NCI-H446 treated with DMSO at 0.1 percent for 48 hours (cell line): ENCODE data around the gene GPR108.
"Not testable (repeated sequence)": the region's sequence is repeated elsewhere in the genome, so short reads cannot be mapped to it uniquely, and the experiment has no call there.

Experiments
- DNase-seq: peaks from one replicate; lab custom pipeline; 2025; lab: John Stamatoyannopoulos, UW

Gene GPR108

DNA sequence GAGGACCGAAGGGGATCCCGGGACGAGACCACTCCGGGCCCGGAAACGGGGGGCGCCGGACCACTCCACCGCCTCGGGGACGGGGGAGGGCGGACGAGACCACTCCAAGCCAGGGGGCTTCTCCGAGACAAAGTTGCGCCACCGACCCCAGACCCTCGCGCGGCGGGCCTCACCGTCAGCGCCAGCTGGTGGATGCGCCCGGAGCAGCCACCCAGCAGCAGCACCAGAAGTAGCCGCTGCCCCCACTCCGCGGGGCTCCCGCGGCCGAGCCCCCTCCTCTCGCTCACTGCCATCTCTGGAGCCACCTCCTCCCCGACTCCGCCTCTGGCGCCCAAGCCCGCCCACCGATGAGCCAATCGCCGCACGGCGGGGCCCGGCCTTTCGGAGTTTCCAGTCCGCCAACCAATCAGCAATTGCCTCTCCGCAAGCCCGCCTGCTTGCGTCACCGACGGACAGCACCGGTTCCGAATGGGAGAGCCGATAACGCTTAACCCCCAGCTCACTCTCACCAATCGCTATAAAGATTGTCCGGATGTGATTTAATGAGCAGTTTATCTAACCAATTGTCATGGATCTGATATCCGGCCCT lies at the start of gene GPR108:
GPR108 (minus strand) TSS at position 297 of the 589 bp plus-strand sequence; CDS start at position 293, 4 bp downstream.
- DNase-seq, result peak; percentile 100

DNA sequence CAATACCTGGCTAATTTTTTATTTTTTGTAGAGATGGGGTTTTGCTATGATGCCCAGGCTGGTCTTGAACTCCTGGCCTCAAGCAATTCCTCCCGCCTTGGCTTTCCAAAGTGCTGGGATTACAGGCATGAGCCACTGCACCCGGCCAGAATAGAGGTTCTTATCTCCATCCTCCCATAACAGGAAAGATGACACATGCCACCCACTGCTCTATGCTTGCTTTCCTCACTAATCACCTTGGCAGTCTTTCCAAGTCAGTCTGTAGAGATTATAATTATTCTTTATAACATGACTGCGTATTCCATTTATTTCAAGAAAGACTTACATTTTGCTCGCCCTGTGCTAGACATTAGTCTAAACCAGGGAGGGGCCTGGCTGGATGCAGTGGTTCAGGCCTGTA lies 41.8 kb upstream of the GPR108 start:
- DNase-seq, result no peak

DNA sequence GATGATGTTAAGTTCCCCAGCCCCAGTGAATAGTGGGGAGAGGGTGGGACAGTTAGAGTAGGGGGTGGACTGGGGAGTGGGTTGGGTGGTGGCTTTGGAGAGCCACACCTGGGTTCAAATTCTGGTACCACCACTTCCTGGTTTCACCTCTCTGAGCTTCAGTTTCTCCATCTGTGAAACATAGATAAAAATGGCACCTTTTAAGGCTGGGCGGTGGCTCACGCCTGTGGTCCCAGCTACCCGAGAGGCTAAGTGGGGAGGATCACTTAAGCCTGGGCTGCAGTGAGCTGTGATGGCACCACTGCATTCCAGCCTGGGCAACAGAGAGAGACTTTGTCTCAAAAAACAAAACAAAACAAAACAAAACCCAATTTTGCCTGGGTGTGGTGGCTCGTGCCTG lies 41.0 kb upstream of the GPR108 start:
- DNase-seq, result no peak

DNA sequence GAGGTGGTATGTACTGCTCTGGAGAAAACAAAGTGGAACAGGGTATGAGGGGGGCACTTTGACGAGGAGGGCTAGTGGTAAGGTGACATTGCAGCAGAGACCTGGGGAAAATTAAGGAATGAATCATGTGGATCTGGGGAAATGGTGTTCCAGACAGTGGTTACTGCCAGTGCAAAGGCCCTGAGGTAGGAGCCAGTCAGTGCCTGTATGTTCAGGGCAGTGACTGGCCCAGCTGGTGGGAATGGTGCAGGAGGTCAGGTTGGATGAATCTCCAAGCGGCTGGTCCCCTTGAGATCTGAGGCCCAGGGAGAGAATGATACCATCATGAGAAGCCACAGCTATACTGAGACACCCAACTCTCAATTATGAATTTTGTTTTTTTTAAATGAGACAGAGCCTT lies 40.1 kb upstream of the GPR108 start:
- no peak for DNase-seq

DNA sequence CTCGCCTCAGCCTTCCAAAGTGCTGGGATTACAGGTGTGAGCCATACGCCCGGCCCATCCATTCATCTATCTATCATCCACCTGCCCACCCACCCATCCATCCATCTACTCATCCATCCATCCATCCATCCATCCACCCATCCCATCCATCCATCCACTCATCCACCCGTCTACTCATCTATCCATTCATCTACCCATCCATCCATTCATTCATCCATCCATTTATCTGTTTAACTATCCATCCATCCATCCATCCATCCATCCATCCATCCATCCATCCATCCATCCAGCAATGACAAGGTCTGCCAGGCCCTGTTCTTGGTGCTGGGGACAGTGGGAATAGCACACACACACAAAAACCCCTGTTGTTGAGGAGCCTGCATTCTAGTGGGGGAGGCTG lies 39.6 kb upstream of the GPR108 start:
- DNase-seq, result no peak

DNA sequence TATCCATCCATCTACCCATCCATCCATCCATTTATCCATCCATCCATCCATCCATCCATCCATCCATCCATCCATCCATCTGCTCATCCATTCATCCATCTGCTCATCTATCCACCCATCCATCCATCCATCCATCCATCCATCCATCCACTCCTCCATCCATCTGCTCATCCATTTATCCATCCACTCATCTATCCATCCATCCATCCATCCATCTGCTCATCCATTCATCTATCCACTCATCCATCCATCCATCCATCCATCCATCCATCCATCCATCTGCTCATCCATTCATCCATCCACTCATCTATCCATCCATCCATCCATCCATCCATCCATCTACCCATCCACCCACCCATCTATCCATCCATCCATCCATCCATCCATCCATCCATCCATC lies 38.7 kb upstream of the GPR108 start:
- DNase-seq, result not testable (repeated sequence)

DNA sequence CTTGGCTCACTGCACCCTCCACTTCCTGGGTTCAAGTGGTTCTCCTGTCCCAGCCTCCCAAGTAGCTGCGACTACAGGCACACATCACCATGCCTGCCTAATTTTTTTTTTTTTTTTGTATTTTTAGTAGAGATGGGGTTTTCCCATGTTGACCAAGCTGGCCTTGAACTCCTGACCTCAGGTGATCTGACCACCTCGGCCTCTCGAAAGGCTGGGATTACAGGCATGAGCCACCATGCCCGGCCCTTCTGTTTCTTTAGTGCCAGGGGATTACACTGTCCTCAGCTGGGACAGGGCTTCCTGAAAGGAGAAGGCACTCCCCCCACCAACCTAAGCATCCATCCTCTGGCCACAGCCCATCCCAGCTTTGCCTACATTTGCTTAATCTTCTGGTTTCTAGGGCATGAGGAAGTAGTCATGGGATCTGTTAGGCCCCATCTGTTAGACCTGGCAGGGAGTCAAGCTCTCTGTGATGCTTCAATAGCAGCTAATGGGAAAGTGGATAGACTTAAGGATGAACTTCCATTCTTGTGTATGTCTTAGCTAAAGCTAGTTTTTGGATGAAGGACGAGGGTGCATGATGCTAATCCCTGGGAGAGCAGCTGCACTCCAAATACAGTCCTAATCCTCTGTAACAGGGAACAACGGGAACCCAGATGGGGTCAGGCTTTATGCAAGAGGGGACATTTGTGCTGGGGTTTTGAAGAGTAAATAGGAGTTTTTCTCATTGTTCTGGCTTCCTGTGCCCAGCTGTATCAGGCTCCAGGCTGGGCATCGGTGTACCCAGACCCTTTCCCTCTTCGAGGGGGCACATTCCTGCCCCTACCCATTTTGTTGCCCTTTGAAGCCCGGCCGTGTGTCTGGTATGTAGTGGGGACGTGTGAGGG lies 37.7 kb upstream of the GPR108 start:
- peak; percentile 33 for DNase-seq

DNA sequence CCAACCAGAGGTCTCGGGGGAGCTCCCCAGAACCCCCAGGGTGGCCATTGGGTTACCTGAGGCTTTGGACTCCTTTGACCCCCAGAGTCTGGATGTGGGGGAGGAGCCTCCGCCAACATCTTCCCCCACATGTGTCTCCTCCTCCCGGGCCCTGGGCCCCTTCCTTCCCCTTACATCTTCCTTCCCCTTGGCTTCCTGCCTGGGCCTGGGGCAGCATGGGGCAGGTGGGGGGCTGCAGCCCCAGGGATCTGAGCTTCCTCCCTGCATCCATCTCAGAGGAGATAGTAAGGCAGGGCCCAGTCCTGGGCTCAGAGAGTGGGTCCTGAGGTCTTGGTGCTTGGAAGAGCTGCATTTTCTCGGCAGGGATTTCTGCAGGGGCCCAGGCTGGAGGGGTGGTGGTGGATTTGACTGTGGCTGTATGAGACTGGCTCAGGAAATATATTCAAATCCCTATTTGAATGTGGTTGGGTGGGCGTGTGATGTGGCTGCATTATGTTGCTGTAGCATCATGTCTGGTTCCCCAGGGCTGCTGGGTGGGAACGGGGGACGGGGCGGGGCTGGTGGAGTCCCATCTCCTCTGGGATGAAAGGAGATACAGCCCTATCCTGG lies 36.0 kb upstream of the GPR108 start:
- DNase-seq, result no peak

DNA sequence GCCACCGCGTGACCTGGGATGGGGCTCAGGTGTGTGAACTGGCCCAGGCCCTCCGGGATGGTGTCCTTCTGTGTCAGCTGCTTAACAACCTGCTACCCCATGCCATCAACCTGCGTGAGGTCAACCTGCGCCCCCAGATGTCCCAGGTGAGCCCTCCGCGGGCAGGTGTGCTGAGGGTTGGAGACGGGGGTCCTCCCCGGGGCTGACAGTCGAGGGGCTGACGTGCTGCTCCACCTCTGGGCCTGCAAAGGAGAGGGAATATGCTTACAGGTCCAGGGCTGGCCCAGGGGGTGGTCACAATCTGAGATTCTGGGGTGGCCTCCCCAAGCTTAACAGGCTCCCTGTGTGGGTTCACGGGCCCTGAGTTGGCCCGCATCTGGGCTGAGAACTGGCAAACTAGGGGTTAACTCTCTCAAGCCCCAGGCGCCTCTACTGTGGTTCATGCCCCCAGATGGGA lies 35.5 kb upstream of the GPR108 start:
- no peak for DNase-seq

DNA sequence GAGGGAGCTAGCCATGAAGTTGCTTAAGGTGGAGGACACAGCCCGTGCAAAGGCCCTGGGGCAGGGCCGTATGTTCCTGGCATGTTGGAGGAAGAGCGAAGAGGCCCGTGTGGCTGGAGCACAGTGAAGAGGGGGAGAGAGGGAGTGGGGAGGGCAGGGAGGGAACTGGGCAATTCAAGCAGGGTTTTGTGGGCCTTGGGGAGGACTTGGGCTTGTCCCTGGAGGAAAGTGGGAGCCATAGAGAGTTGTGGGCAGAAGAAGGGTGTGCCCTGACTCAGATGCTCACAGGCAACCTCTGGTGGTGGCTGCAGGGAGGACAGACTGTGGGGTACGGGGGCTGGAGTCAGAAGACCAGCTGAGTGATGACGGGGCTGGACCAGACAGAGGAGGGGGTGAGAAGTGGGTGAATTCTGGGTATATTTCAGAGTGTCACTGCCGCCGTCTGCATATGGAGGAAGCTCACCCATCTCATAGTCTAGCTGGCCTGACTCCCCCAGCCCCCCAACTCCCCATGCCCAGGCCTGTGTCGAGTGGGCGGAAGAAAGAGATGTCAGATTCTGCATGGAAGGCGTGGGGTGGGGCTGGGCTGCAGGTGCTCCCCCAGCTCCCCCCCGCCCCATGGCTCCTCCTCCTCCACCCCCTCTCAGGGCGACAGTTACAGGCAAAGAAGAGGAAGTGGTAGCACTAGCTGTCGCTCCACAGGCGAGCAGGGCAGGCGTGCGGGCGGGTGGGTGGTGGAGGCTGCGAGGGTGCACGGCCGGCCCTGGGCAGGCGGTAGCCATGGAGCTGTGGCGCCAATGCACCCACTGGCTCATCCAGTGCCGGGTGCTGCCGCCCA lies 34.9 kb upstream of the GPR108 start, which contains the start of gene VAV1:
VAV1 (plus strand) TSS at position 681 of the 838 bp plus-strand sequence; CDS start at position 781, 100 bp downstream.
- no peak for DNase-seq

DNA sequence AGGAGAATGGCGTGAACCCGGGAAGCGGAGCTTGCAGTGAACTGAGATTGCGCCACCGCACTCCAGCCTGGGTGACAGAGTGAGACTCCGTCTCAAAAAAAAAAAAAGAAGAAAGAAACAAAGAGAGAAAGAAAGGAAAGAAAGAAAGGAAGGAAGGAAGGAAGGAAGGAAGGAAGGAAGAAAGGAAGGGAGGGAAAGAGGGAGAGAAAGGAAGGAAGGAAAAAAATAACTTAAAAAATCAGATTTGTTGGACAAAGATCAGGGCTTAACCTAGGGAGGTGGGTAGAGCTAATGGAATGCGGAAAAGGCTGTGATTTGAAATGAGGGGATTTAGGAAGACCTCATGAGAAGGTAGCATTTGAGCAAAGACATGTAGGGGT lies 34.3 kb upstream of the GPR108 start:
- DNase-seq, result not testable (repeated sequence)

DNA sequence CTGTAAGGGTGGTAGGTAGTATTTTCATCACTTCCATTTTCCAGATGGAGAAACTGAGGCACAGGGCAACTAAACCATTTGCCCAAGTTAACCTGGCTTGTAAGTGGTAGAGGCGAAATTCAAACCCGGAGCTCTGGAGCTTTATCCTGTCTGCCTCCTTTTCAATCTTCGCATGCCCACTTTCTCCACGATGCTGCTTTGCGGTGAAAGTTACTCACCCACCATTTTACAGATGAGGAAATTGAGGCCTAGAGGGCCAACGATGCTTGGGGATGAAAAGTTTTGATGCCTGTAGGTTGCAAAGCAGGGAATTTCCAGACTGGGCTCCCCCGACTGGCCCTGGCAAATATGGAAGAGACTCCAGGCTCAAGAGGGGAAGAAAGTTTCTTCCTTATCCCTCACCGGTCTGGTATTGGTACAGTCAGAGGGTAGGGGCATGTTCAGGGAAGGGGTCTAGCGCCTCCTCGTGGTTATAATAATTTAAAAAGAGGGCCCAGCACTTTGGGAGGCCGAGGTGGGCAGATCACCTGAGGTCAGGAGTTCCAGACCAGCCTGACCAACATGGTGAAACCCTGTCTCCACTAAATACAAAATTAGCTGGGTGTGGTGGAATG lies 31.7 kb upstream of the GPR108 start:
- DNase-seq, result no peak

DNA sequence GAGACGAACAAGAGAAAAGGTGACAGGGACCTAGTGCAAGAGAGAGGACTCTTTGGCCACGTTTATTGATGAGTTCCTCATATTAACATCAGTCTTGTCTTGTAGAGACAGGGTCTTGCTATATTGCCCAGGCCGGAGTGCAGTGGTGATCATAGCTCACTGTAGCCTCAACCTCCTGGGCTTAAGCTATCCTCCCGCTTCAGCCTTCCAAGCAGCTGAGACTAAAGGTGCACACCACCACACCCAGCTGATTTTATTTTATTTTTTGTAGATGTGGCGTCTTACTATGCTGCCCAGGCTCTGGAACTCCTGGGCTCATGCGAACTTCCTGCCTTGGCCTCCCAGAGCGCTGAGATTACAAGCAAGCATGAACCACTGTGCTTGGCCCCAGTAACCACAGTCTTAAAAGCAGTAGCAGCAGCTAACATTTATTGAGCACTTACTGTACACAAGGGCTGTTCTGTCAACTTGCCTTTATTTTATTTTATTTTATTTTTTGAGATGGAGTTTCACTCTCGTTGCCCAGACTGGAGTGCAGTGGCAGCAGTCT lies 30.9 kb upstream of the GPR108 start:
- DNase-seq, result no peak

DNA sequence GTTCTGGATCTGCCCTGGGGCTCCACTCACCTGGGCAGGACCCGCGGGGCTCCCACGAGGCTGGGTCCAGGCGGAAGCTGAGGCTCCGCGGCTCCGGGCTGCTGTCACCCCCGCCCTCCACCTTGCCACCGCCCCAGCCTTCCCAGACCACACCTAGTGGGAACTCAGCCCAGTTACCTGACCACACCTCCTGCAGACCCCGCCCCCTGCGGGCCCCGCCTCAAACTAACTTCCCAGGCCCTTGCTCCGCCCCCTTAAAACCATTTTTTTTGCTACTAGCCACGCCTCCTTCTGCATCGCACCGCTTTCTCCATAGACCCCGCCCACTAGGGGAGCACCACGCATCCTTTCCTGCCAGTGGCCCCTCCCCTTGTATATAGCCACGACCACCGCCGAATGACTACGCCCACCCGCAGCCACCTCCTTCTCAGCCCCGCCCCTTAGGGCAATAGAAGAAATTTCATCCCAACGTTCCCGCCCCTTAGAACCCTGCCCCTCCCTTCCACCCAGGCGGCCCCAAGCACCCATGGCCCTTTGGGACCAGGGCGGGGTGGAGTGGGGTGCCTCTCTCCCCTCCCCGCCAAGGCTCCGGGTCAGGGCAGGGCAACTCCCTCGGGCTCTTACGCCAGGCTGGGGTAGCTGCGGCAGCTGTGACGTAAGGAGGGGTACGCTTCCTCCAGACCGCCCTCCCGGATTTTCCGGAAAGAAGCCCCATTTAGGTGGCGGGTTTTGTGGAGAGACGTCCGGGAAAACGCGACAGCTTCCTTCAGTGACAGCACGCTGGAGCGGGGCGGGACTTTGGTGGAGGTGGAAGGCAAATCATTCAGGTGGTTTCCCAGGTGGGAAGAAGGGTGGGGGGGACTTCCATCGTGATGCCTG lies 30.2 kb upstream of the GPR108 start, which contains the start of gene SH2D3A:
SH2D3A (minus strand) TSS at position 79 of the 879 bp plus-strand sequence. CDS start 3,687 bp downstream, outside the sequence.
- DNase-seq, result no peak

DNA sequence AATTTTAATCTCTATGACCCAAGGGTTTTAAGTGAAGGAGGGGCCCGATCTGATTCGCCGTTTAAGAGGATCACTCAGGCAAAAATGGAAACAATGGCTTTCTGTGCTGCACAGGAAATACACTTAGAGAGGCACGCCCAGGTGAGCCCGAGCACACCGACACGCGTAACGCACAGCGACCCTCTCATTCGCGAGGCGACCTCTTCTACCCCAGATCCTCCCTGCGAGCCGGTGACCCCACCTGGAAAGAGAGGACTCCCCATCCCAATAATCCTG lies 29.6 kb upstream of the GPR108 start:
- DNase-seq, result no peak

DNA sequence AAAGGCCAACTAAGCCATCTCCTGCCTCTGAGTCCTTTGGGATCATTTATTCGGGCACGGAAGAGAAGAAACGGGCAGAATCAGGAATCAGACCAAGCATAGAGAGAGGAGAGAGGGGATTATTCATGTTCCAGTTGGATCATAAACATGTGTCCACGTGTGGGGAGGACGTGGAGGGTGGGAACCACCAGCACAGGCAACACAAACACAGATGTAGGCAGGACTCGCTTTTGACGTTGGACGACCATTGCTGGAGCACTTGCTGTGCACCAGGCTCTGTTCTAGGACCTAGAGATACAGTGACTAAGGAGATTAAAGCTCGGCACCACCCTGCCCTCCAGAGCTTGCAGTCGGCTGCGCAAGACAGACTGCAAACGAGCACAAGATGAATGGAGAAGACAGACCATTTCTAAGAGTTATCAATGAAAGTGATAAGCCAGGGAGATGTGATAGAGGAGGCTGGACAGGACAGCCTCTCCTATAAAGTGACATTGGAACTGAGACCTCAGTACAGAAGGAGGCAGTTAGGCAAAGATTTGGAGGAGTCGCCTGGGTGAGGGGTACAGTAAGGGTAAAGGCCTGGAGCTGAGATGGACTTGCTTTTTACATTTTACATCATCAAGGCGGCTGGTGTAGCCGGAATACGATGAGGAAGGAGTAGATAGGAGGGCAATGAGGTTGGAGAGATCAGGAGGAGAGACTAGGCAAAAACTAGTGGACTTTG lies 29.1 kb upstream of the GPR108 start:
- DNase-seq, result no peak

DNA sequence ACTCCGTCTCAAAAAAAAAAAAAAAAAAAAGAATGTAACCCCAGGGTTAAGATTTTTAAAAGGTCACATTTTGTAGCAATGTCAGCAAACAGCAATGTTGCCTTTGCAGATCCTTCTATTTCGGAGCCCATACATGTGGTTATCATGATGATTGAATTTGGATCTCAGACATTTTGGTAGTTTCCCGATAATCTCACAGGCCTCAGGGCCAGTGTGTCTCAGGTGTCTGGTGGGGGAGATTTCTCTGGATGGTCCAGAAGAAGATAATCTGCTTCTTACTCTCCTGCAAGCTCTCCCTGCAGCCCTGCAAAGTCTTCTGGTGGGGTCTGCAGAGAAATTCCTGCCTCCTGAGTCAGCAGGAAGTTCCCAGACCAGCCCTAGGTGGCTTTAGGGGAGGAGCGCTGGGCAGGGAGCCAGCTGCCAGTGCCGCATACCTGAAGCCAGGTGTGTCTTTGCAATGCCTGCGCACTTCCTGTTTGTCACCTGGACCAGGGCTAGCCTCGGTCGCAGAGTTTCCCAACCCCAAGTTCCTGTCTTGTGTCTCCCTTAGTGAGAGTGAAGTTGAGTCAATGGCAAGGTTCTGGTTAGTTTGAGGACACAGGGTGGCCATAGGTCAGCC lies 28.5 kb upstream of the GPR108 start:
- DNase-seq, result no peak

DNA sequence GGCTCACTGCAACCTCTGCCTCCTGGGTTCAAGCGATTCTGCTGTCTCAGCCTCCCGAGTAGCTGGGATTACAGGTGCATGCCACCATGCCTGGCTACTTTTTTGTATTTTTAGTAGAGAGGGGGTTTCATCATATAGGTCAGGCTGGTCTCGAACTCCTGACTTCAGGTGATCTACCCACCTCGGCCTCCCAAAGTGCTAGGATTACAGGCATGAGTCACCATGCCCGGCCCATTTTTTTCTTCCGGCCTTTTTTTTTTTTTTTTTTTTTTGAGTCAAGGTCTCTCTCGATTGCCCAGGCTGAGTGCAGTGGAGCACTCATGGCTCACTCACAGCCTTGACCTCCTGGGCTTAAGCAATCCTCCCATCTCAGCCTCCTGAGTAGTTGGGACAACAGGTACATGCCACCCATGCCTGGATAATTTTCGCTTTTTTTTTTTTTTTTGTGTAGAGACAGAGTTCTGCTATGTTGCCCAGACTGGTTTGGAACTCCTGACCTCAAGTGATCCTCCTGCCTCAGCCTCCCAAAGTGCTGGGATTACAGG lies 24.9 kb upstream of the GPR108 start:
- DNase-seq, result not testable (repeated sequence)
